Measurements from ENCODE around the gene SEC22A.
A peak's percentile ranks its signal among the peaks of the same experiment; 100 is the strongest.

SEC22A gene

GRCh38 chr3:123318374-123318773 is 116.6 kb downstream of the SEC22A start:
- H3K4me3 ChIP-seq = no peak overlapping the region
- H3K27ac ChIP-seq = no peak overlapping the region
- TF ChIP-seq CTCF (IDR thresholded peaks at IDR 0.05) = no peak
- DNase-seq (ENCODE audit: low spot score) = no peak

GRCh38 chr3:123319760-123320159 is 118.0 kb downstream of the SEC22A start:
- DNase-seq (ENCODE audit: low spot score) = no peak
- TF ChIP-seq CTCF (IDR thresholded peaks at IDR 0.05) = no peak
- H3K27ac ChIP-seq = peak overlapping the region in 1 of 2 donors; percentile 9

GRCh38 chr3:123320221-123320620 is 118.5 kb downstream of the SEC22A start:
- Histone ChIP-seq H3K27ac (peak overlapping the region in 1 of 2 donors; percentile 17), H3K4me3 (no peak overlapping the region)
- no peak for TF ChIP-seq CTCF (IDR thresholded peaks at IDR 0.05)
- DNase-seq (ENCODE audit: low spot score) = no peak

More at GRCh38 chr3:123319760-123320159, 118.0 kb downstream of the SEC22A start:
- H3K4me3 ChIP-seq = no peak overlapping the region

- TF ChIP-seq CTCF (IDR thresholded peaks at IDR 0.05) = no peak
- Histone ChIP-seq H3K4me3 (no peak overlapping the region), H3K27ac (peak overlapping the region in 1 of 2 donors; percentile 58)
- no peak for DNase-seq (ENCODE audit: low spot score)
Observed at GRCh38 chr3:123321806-123322205, 120.1 kb downstream of the SEC22A start.

GRCh38 chr3:123322866-123323265 is 121.1 kb downstream of the SEC22A start:
- TF ChIP-seq CTCF (IDR thresholded peaks at IDR 0.05) = no peak
- Histone ChIP-seq H3K27ac (peak overlapping the region; percentile 12 to 58), H3K4me3 (no peak overlapping the region)
- no peak for DNase-seq (ENCODE audit: low spot score)
